ENCODE data around the gene TAL1.
"Not testable (repeated sequence)": the region's sequence is repeated elsewhere in the genome, so short reads cannot be mapped to it uniquely, and the experiment has no call there.

TAL1 gene

GRCh38 chr1:47232187-47232874 is at the start of gene TAL1:
Gene TAL1, minus strand, starts transcription at chr1:47232225. Its CDS starts 6,337 bp downstream, at chr1:47225888.
- H3K4me1 Mint-ChIP-seq (ENCODE audit: low read depth) = peaks cover 15% of the 10 kb centered on the region
- peak within 1 kb of the TSS; percentile 42 for H3K27ac Mint-ChIP-seq
- peaks cover 5% of the 10 kb centered on the region for H3K36me3 Mint-ChIP-seq (ENCODE audit: low read depth)
- H3K9me3 Mint-ChIP-seq = no peaks in the 10 kb centered on the region
- peaks cover 93% of the 10 kb centered on the region for H3K27me3 Mint-ChIP-seq (ENCODE audit: low read depth)
- H3K4me3 Mint-ChIP-seq = peak within 1 kb of the TSS; percentile 81

GRCh38 chr1:47280142-47280541 is 48.1 kb upstream of the TAL1 start:
- no peaks in the 10 kb centered on the region for H3K9me3 Mint-ChIP-seq
- no peak overlapping the region for H3K4me3 Mint-ChIP-seq
- peaks cover 3% of the 10 kb centered on the region for H3K4me1 Mint-ChIP-seq (ENCODE audit: low read depth)
- no peak overlapping the region for H3K27ac Mint-ChIP-seq
- peaks cover 20% of the 10 kb centered on the region for H3K36me3 Mint-ChIP-seq (ENCODE audit: low read depth)
- H3K27me3 Mint-ChIP-seq (ENCODE audit: low read depth) = no peaks in the 10 kb centered on the region

- Mint-ChIP-seq H3K9me3 (no peaks in the 10 kb centered on the region), H3K27ac (no peak overlapping the region), H3K27me3 (ENCODE audit: low read depth) (no peaks in the 10 kb centered on the region), H3K4me1 (ENCODE audit: low read depth) (peaks cover 7% of the 10 kb centered on the region), H3K36me3 (ENCODE audit: low read depth) (peaks cover 17% of the 10 kb centered on the region), H3K4me3 (no peak overlapping the region)
Measured at GRCh38 chr1:47276850-47277249, 44.8 kb upstream of the TAL1 start.

DNA sequence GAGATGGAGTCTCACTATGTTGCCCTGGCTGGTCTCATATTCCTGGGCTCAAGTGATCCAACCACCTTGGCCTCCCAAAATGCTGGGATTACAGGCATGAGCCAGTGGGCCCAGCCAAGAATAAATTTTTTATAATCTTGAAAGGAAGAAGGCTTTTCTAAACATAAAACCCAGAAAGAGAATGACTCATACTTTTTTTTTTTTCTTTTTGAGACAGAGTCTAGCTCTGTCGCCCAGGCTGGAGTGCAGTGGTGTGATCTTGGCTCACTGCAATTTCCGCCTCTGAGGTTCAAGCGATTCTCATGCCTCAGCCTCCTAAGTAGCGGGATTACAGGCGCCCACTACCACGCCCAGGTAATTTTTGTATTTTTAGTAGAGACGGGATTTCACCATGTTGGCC is 43.8 kb upstream of the TAL1 start:
- H3K27me3 Mint-ChIP-seq (ENCODE audit: low read depth); H3K4me1 Mint-ChIP-seq (ENCODE audit: low read depth); H3K9me3 Mint-ChIP-seq; H3K27ac Mint-ChIP-seq; H3K4me3 Mint-ChIP-seq: not testable (repeated sequence)
- H3K36me3 Mint-ChIP-seq (ENCODE audit: low read depth) = peaks cover 20% of the 10 kb centered on the region

GRCh38 chr1:47265529-47265928 is 33.5 kb upstream of the TAL1 start:
- H3K9me3 Mint-ChIP-seq; H3K27ac Mint-ChIP-seq; H3K4me1 Mint-ChIP-seq (ENCODE audit: low read depth); H3K4me3 Mint-ChIP-seq; H3K27me3 Mint-ChIP-seq (ENCODE audit: low read depth): not testable (repeated sequence)
- peaks cover 25% of the 10 kb centered on the region for H3K36me3 Mint-ChIP-seq (ENCODE audit: low read depth)

GRCh38 chr1:47262787-47263413 is 30.9 kb upstream of the TAL1 start:
- no peaks in the 10 kb centered on the region for H3K27me3 Mint-ChIP-seq (ENCODE audit: low read depth)
- H3K27ac Mint-ChIP-seq = no peak overlapping the region
- H3K4me3 Mint-ChIP-seq = no peak overlapping the region
- H3K36me3 Mint-ChIP-seq (ENCODE audit: low read depth) = peaks cover 21% of the 10 kb centered on the region
- peaks cover under 1% of the 10 kb centered on the region for H3K4me1 Mint-ChIP-seq (ENCODE audit: low read depth)
- H3K9me3 Mint-ChIP-seq = no peaks in the 10 kb centered on the region

GRCh38 chr1:47257224-47257623 is 25.2 kb upstream of the TAL1 start:
- peaks cover 15% of the 10 kb centered on the region for H3K36me3 Mint-ChIP-seq (ENCODE audit: low read depth)
- peaks cover 4% of the 10 kb centered on the region for H3K4me1 Mint-ChIP-seq (ENCODE audit: low read depth)
- H3K4me3 Mint-ChIP-seq = no peak overlapping the region

DNA sequence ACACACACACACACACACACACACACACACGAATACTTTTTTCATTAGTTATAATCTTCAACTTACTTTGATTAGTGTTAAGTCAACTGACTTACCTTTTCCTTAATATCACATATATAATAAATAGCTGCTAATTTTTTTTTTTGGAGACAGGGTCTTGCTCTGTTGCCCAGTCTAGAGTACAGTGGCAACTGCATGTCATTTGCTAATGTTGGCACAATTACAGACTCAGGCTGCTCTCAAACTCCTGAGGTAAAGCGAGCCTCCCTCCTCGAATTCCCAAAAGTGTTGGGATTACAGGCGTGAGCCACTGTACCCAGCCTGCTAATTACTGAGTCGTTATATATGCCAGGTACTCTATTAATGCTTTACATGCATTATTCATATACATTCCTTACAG is 20.8 kb upstream of the TAL1 start:
- Mint-ChIP-seq H3K9me3 (no peaks in the 10 kb centered on the region), H3K4me3 (no peak overlapping the region)

More at GRCh38 chr1:47257224-47257623, 25.2 kb upstream of the TAL1 start:
- no peak overlapping the region for H3K27ac Mint-ChIP-seq
- H3K27me3 Mint-ChIP-seq (ENCODE audit: low read depth) = no peaks in the 10 kb centered on the region
- no peaks in the 10 kb centered on the region for H3K9me3 Mint-ChIP-seq

GRCh38 chr1:47252369-47252768 is 20.3 kb upstream of the TAL1 start:
- H3K4me3 Mint-ChIP-seq = no peak overlapping the region
- H3K4me1 Mint-ChIP-seq (ENCODE audit: low read depth) = no peaks in the 10 kb centered on the region
- no peaks in the 10 kb centered on the region for H3K27me3 Mint-ChIP-seq (ENCODE audit: low read depth)
- no peak overlapping the region for H3K27ac Mint-ChIP-seq
- H3K9me3 Mint-ChIP-seq = no peaks in the 10 kb centered on the region
- H3K36me3 Mint-ChIP-seq (ENCODE audit: low read depth) = peaks cover 15% of the 10 kb centered on the region

More for the DNA sequence above, 20.8 kb upstream of the TAL1 start:
- peaks cover 18% of the 10 kb centered on the region for H3K36me3 Mint-ChIP-seq (ENCODE audit: low read depth)
- H3K27me3 Mint-ChIP-seq (ENCODE audit: low read depth) = no peaks in the 10 kb centered on the region
- peaks cover 3% of the 10 kb centered on the region for H3K4me1 Mint-ChIP-seq (ENCODE audit: low read depth)
- no peak overlapping the region for H3K27ac Mint-ChIP-seq

GRCh38 chr1:47249755-47250154 is 17.7 kb upstream of the TAL1 start:
- no peak overlapping the region for H3K27ac Mint-ChIP-seq
- H3K27me3 Mint-ChIP-seq (ENCODE audit: low read depth) = peaks cover 5% of the 10 kb centered on the region
- no peaks in the 10 kb centered on the region for H3K9me3 Mint-ChIP-seq
- no peaks in the 10 kb centered on the region for H3K4me1 Mint-ChIP-seq (ENCODE audit: low read depth)
- H3K36me3 Mint-ChIP-seq (ENCODE audit: low read depth) = peaks cover 11% of the 10 kb centered on the region
- no peak overlapping the region for H3K4me3 Mint-ChIP-seq

- Mint-ChIP-seq H3K27ac (no peak overlapping the region), H3K36me3 (ENCODE audit: low read depth) (peaks cover 3% of the 10 kb centered on the region), H3K9me3 (no peaks in the 10 kb centered on the region), H3K27me3 (ENCODE audit: low read depth) (peaks cover 32% of the 10 kb centered on the region), H3K4me3 (no peak overlapping the region), H3K4me1 (ENCODE audit: low read depth) (peaks cover 1% of the 10 kb centered on the region)
Measured at GRCh38 chr1:47244339-47244862, 12.4 kb upstream of the TAL1 start.

DNA sequence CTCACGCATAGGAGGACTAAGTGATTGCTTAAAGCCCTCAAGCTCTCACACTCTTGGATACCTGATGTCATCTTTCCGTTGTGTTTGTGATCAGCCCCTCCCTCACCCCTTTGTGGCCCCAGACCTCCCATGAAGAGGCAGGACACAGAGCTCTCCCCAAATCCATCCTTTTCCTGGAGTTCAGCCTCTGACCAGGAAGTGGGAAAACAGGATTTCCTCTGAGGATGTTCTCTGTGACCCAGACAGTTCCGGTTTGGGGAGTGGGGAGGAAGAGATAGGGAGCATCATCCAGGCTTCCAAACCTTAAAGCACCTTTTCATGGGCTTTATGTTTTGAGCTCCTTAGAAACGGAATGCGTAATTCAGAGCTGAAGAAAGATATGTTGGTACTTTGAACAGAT is 11.9 kb upstream of the TAL1 start:
- Mint-ChIP-seq H3K27me3 (ENCODE audit: low read depth) (peaks cover 37% of the 10 kb centered on the region), H3K4me1 (ENCODE audit: low read depth) (peaks cover 6% of the 10 kb centered on the region), H3K4me3 (no peak overlapping the region), H3K9me3 (no peaks in the 10 kb centered on the region), H3K36me3 (ENCODE audit: low read depth) (peaks cover 2% of the 10 kb centered on the region), H3K27ac (no peak overlapping the region)

GRCh38 chr1:47241114-47242113 is 9.4 kb upstream of the TAL1 start:
- H3K27ac Mint-ChIP-seq = no peak overlapping the region
- H3K36me3 Mint-ChIP-seq (ENCODE audit: low read depth) = no peaks in the 10 kb centered on the region
- no peak overlapping the region for H3K4me3 Mint-ChIP-seq
- H3K27me3 Mint-ChIP-seq (ENCODE audit: low read depth) = peaks cover 57% of the 10 kb centered on the region
- H3K4me1 Mint-ChIP-seq (ENCODE audit: low read depth) = peaks cover 10% of the 10 kb centered on the region
- no peaks in the 10 kb centered on the region for H3K9me3 Mint-ChIP-seq

DNA sequence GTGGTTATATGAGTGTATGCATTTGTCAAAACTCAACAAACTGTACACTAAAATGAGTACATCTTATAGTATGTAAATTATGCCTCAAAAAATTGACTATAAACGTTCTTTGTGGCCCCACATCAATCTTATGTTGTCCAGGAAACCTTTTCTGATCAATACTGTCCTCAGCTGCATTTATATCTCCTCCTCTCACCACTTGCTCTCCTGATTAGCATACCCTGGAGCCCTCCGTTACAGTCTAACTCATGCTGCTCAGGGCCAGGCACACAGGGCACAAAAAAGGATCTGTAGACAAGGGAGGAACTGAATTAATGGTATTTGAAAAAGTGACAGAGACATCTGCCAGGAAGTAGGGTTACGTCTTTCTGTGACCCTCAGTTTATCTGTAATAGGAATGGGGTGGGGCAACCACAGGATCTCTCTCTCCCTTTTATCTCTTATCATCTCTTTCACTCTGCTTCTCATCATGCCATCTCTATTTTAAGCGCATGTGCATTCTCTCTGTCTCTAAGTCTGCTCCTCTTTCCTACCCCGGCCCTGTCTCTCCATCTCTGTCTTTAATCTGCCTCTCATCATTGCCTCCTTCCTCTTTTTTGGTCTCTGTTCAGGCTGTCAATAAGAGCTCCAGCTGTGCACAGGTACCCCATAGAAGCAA is 7.0 kb upstream of the TAL1 start:
- Mint-ChIP-seq H3K27me3 (ENCODE audit: low read depth) (peaks cover 67% of the 10 kb centered on the region), H3K9me3 (no peaks in the 10 kb centered on the region), H3K27ac (no peak overlapping the region), H3K4me3 (no peak overlapping the region), H3K36me3 (ENCODE audit: low read depth) (no peaks in the 10 kb centered on the region), H3K4me1 (ENCODE audit: low read depth) (peaks cover 10% of the 10 kb centered on the region)
